ENCODE results near the gene ABI1. TPM values are rescaled to one million over a fixed set of nuclear protein-coding genes. Genes with fewer than 3 reads are reported as not detected.

ABI1 gene
- total RNA-seq, 2 experiments from 2014 or later = 83.2 to 83.6 TPM

- intact Hi-C loops (cut with DNase I, micrococcal nuclease) = loop anchor here (1.0 to 10.0 kb wide), 7 partner anchors 121 to 639 kb away; partner anchors contain the start of gene ABI1 (in 2 of the 2)
- H3K27ac ChIP-seq (ENCODE audit: low read depth in 1 of 2, low read length in 2 of 2) = no peak overlapping the region
- peaks cover 18% of the 10 kb centered on the region for H3K36me3 ChIP-seq (ENCODE audit: insufficient read depth, low read length)
- H3K4me1 ChIP-seq (ENCODE audit: insufficient read depth, low read length) = peaks cover 7% of the 10 kb centered on the region
- no peaks in the 10 kb centered on the region for H3K9me3 Mint-ChIP-seq
- POLR2A ChIA-PET = interaction anchor here (1.0 to 1.8 kb wide), 4 partner anchors 118 to 428 kb away, joined by 3 to 11 read pairs (median 6); partner anchors contain the start of genes ABI1 and YME1L1
- no peaks in the 10 kb centered on the region for H3K9me3 ChIP-seq (ENCODE audit: control insufficient read depth in 1 of 2, insufficient read depth in 1 of 2, low read length in 2 of 2)
- CTCF ChIA-PET = interaction anchor here (0.6 to 1.9 kb wide), 18 partner anchors 9 to 317 kb away, joined by 3 to 31 read pairs (median 5); partner anchors contain the start of gene ABI1
- no peak overlapping the region for H3K4me3 Mint-ChIP-seq
- DNase-seq = peak; percentile 16 to 79 (median 38)
- peak; percentile 93 for TF ChIP-seq CTCF (IDR thresholded peaks at IDR 0.05)
- peak; percentile 59 for ATAC-seq (ENCODE audit: poor library complexity)
- H3K4me1 Mint-ChIP-seq (ENCODE audit: low read depth) = peaks cover 9% of the 10 kb centered on the region
- H3K4me3 ChIP-seq (ENCODE audit: low read length) = no peak overlapping the region
- peaks cover 55% of the 10 kb centered on the region for H3K36me3 Mint-ChIP-seq (ENCODE audit: low read depth)
- no peak overlapping the region for H3K27ac Mint-ChIP-seq
- no peaks in the 10 kb centered on the region for H3K27me3 Mint-ChIP-seq
- H3K27me3 ChIP-seq (ENCODE audit: control insufficient read depth in 1 of 2, insufficient read depth in 2 of 2, low read length in 2 of 2) = no peaks in the 10 kb centered on the region
Observed at GRCh38 chr10:26725837-26726727, 134.7 kb downstream of the ABI1 start.

DNA sequence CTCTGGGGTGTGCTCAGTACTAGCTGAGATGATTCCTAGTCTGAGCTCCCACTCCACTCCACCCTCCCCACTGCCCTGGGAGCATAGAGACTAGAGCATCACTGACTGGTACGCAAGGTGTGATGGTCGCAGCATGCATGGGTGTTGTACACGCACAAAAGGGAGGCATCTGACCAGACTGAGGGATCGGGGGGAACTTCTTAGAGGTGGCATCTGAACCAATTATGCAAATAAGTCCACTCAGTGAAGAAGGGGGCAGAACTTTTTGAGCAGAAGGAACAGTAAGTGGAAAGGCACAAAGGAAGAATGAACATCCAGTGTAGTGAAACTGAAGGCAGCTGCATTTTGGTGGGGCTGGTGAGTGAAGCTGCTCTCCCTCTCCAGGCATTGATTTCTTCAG is 137.7 kb downstream of the ABI1 start:
- no peak overlapping the region for H3K4me3 ChIP-seq (ENCODE audit: low read length)
- H3K36me3 ChIP-seq (ENCODE audit: insufficient read depth, low read length) = peaks cover 13% of the 10 kb centered on the region
- DNase-seq (no peak), ATAC-seq (ENCODE audit: poor library complexity) (no peak)
- ChIA-PET CTCF (interaction anchor here (0.5 kb wide), 1 partner anchor 650 kb away, joined by 3 read pairs; no protein-coding TSS in a partner anchor), POLR2A (no interaction called here)
- Mint-ChIP-seq H3K4me1 (ENCODE audit: low read depth) (peaks cover 9% of the 10 kb centered on the region), H3K4me3 (no peak overlapping the region), H3K27ac (no peak overlapping the region), H3K9me3 (no peaks in the 10 kb centered on the region), H3K27me3 (no peaks in the 10 kb centered on the region), H3K36me3 (ENCODE audit: low read depth) (peaks cover 64% of the 10 kb centered on the region)
- peaks cover 11% of the 10 kb centered on the region for H3K4me1 ChIP-seq (ENCODE audit: insufficient read depth, low read length)
- H3K27ac ChIP-seq (ENCODE audit: low read depth in 1 of 2, low read length in 2 of 2) = no peak overlapping the region
- H3K27me3 ChIP-seq (ENCODE audit: control insufficient read depth in 1 of 2, insufficient read depth in 2 of 2, low read length in 2 of 2) = no peaks in the 10 kb centered on the region
- H3K9me3 ChIP-seq (ENCODE audit: control insufficient read depth in 1 of 2, insufficient read depth in 1 of 2, low read length in 2 of 2) = no peaks in the 10 kb centered on the region
- TF ChIP-seq CTCF (IDR thresholded peaks at IDR 0.05) = no peak
- intact Hi-C loops (cut with DNase I, micrococcal nuclease) = loop anchor here (10.0 kb wide), 2 partner anchors 118 to 642 kb away; no protein-coding TSS in a partner anchor

GRCh38 chr10:26721561-26721960 is 139.2 kb downstream of the ABI1 start:
- H3K4me3 Mint-ChIP-seq = no peak overlapping the region
- CTCF ChIA-PET = no interaction called here

More at GRCh38 chr10:26721561-26721960, 139.2 kb downstream of the ABI1 start:
- POLR2A ChIA-PET = no interaction called here
- H3K27ac ChIP-seq (ENCODE audit: low read depth in 1 of 2, low read length in 2 of 2) = peak overlapping the region in 1 of 2 donors; percentile 42
- H3K9me3 ChIP-seq (ENCODE audit: control insufficient read depth in 1 of 2, insufficient read depth in 1 of 2, low read length in 2 of 2) = no peaks in the 10 kb centered on the region
- no peak overlapping the region for H3K4me3 ChIP-seq (ENCODE audit: low read length)
- ATAC-seq (ENCODE audit: poor library complexity) (peak; percentile 84), DNase-seq (peak in 10 of 14 experiments; percentile 9 to 87 (median 24))
- H3K27me3 Mint-ChIP-seq = no peaks in the 10 kb centered on the region
- H3K36me3 ChIP-seq (ENCODE audit: insufficient read depth, low read length) = peaks cover 13% of the 10 kb centered on the region
- peaks cover 11% of the 10 kb centered on the region for H3K4me1 ChIP-seq (ENCODE audit: insufficient read depth, low read length)
- peaks cover 55% of the 10 kb centered on the region for H3K36me3 Mint-ChIP-seq (ENCODE audit: low read depth)
- H3K4me1 Mint-ChIP-seq (ENCODE audit: low read depth) = peaks cover 9% of the 10 kb centered on the region
- H3K27ac Mint-ChIP-seq = peak overlapping the region; percentile 87
- intact Hi-C loops (cut with DNase I, micrococcal nuclease) = loop anchor here (10.0 kb wide), 2 partner anchors 117 to 643 kb away; no protein-coding TSS in a partner anchor
- no peaks in the 10 kb centered on the region for H3K9me3 Mint-ChIP-seq
- no peaks in the 10 kb centered on the region for H3K27me3 ChIP-seq (ENCODE audit: control insufficient read depth in 1 of 2, insufficient read depth in 2 of 2, low read length in 2 of 2)
- no peak for TF ChIP-seq CTCF (IDR thresholded peaks at IDR 0.05)
